Sigmoid colon (tissue), 7 donors: ENCODE results near the gene TAS2R8. TPM values are rescaled to one million over a fixed set of nuclear protein-coding genes. Genes with fewer than 3 reads are reported as not detected.
"Not testable (repeated sequence)": the region's sequence is repeated elsewhere in the genome, so short reads cannot be mapped to it uniquely, and the experiment has no call there.

Experiments used
- DNase-seq: peaks from one replicate; pipeline ENCODE4 v3.0.0-alpha.2; 2019
- H3K27ac ChIP-seq, 4 donors: fragments of 200-600 bp; sonication (generic); one replicate each; pipeline ENCODE4 v1.5.1; 2016 to 2019; ENCODE audit warnings: mild to moderate bottlenecking in 1 of 4
- H3K27me3 ChIP-seq, 3 donors: fragments of 200-600 bp; sonication (generic); one replicate each; pipeline ENCODE4 v1.5.1; 2019; ENCODE audit warnings: mild to moderate bottlenecking in 1 of 3
- H3K36me3 ChIP-seq, 4 donors: fragments of 200-600 bp; sonication (generic); one replicate each; pipeline ENCODE4 v1.5.1; 2016 to 2019
- H3K4me1 ChIP-seq, 4 donors: fragments of 200-600 bp; sonication (generic); one replicate each; pipeline ENCODE4 v1.5.1; 2017 to 2019
- H3K4me3 ChIP-seq, 4 donors: fragments of 200-600 bp; sonication (generic); one replicate each; pipeline ENCODE4 v1.5.1; 2017 to 2019; ENCODE audit warnings: mild to moderate bottlenecking in 2 of 4, moderate library complexity in 1 of 4
- H3K9me3 ChIP-seq, 4 donors: fragments of 200-600 bp in 3 of 4; sonication (generic) in 3 of 4; one replicate each; pipeline versions ENCODE4 v1.5.1 to v1.6.1; 2013 to 2019
- EP300 ChIP-seq, 4 donors: sonication (generic); formaldehyde crosslinking; IDR thresholded peaks; one replicate each; pipeline ENCODE4 v1.6.1; 2017; ENCODE audit warnings: antibody characterized with exemption in 4 of 4
- POLR2A ChIP-seq, 2 donors: fragments of 450-650 bp; IDR thresholded peaks; one replicate each; pipeline ENCODE4 v1.6.1; 2016; ENCODE audit warnings: antibody characterized with exemption in 2 of 2, mild to moderate bottlenecking in 2 of 2, moderate library complexity in 2 of 2
- POLR2AphosphoS5 ChIP-seq, 4 donors: sonication (generic); formaldehyde crosslinking; IDR thresholded peaks; one replicate each; pipeline ENCODE4 v1.6.1; 2017; ENCODE audit warnings: antibody characterized with exemption in 4 of 4
- WGBS, 2 donors: extraction: QIAGEN DNeasy Blood & Tissue Kit; methylation state at CpG; one replicate each; pipeline ENCODE4 v1.1.7; 2013; 5-methylcytosine and 5-hydroxymethylcytosine counted together
- intact Hi-C: fragments of 100-400 bp; cut with DNase I; formaldehyde crosslinking; loops from one replicate; pipeline ENCODE4 v1.15.1; 2023
- polyA plus RNA-seq, 3 donors: library from polyadenylated mRNA; stranded (reverse); fragments of 200-250 nt; gene quantifications; one replicate each; pipeline ENCODE4 v1.2.3, GENCODE V29; 2013
- total RNA-seq, 4 donors: library from RNA; depleted of rRNA; stranded (reverse); fragments of >200 nt; gene quantifications; one replicate each; pipeline ENCODE4 v1.1.0, GENCODE V29; 2016
- TF ChIP-seq, protein P1 (sequence below), 4 experiments: fragments of 450-650 bp in 3 of 4; fragments of 200-600 bp in 1 of 4; IDR thresholded peaks; one replicate each; pipeline ENCODE4 v1.5.1; 2016 to 2019; ENCODE audit warnings: antibody characterized with exemption in 4 of 4, mild to moderate bottlenecking in 3 of 4, moderate library complexity in 2 of 4
- donor health status: healthy with polysubstance abuse.
- donor health status: Bipolar disorder and iron deficiency.
- donor health status: healthy.

The TAS2R8 gene
- total and polyA plus RNA-seq, 7 donors, result 0.49 TPM; not detected in 6

DNA sequence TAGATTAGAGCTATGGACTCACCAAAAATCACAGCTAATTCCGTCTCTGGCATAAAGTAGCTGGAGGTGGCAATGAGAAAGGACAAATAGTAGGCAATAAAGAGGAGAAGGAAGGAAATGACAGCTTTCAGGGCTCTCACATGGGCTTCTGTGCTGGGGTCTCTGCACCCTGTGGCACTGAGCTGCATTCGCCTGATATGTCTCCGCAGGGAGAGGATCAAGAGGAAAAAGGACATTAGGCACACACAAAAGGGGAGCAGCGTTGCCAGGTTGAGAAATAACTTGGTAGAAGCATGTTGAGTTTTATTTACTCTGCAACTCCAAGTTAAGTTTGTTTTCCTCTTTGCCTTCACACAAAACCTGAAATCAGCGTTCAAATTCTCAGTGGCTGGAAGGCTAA lies 5.3 kb downstream of the TAS2R8 start:
- 65 to 68% methylated on average over 5 of the region's 5 CpGs for WGBS, 2 donors
- H3K9me3 ChIP-seq, result no peaks in the 10 kb centered on the region
- DNase-seq, result no peak
- no peaks in the 10 kb centered on the region for H3K36me3 ChIP-seq
- intact Hi-C loops, result no loop called here
- H3K27ac ChIP-seq, result no peak overlapping the region
- TF ChIP-seq POLR2AphosphoS5 (IDR thresholded peaks at IDR 0.05), result no peak
- TF ChIP-seq POLR2A (IDR thresholded peaks at IDR 0.05), result no peak
- TF ChIP-seq, protein P1, sequence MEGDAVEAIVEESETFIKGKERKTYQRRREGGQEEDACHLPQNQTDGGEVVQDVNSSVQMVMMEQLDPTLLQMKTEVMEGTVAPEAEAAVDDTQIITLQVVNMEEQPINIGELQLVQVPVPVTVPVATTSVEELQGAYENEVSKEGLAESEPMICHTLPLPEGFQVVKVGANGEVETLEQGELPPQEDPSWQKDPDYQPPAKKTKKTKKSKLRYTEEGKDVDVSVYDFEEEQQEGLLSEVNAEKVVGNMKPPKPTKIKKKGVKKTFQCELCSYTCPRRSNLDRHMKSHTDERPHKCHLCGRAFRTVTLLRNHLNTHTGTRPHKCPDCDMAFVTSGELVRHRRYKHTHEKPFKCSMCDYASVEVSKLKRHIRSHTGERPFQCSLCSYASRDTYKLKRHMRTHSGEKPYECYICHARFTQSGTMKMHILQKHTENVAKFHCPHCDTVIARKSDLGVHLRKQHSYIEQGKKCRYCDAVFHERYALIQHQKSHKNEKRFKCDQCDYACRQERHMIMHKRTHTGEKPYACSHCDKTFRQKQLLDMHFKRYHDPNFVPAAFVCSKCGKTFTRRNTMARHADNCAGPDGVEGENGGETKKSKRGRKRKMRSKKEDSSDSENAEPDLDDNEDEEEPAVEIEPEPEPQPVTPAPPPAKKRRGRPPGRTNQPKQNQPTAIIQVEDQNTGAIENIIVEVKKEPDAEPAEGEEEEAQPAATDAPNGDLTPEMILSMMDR (IDR thresholded peaks at IDR 0.05), result no peak
- TF ChIP-seq EP300 (IDR thresholded peaks at IDR 0.05), result no peak
- no peak overlapping the region for H3K4me3 ChIP-seq
- no peaks in the 10 kb centered on the region for H3K27me3 ChIP-seq
- no peaks in the 10 kb centered on the region for H3K4me1 ChIP-seq

DNA sequence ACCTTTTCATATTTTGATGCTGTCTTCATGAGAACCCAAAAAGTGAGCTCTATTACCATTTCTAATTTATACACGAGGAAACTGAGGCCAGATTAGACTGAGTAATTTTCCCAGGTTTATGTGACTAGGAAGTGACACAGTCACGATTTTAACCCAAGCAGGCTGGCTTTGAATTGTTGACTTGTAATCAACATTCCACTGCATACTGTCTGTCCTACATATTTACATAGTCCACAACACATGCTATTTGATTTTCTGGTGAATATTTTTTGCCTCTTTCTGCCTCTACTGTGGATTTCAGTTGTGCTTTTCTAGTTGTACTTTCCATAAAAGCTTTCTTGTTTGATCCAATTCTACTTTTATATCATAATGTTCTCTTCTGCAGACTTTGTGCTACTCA lies 12.9 kb downstream of the TAS2R8 start:
- H3K36me3 ChIP-seq, result no peaks in the 10 kb centered on the region
- TF ChIP-seq EP300 (IDR thresholded peaks at IDR 0.05) (no peak), POLR2AphosphoS5 (IDR thresholded peaks at IDR 0.05) (no peak), POLR2A (IDR thresholded peaks at IDR 0.05) (no peak)
- TF ChIP-seq, protein P1 (IDR thresholded peaks at IDR 0.05), result no peak
- intact Hi-C loops, result no loop called here
- 35 to 63% methylated on average over 2 of the region's 2 CpGs for WGBS, 2 donors
- no peaks in the 10 kb centered on the region for H3K27me3 ChIP-seq
- H3K4me3 ChIP-seq, result no peak overlapping the region
- DNase-seq, result no peak
- H3K9me3 ChIP-seq, result no peaks in the 10 kb centered on the region
- H3K27ac ChIP-seq, result no peak overlapping the region
- no peaks in the 10 kb centered on the region for H3K4me1 ChIP-seq

DNA sequence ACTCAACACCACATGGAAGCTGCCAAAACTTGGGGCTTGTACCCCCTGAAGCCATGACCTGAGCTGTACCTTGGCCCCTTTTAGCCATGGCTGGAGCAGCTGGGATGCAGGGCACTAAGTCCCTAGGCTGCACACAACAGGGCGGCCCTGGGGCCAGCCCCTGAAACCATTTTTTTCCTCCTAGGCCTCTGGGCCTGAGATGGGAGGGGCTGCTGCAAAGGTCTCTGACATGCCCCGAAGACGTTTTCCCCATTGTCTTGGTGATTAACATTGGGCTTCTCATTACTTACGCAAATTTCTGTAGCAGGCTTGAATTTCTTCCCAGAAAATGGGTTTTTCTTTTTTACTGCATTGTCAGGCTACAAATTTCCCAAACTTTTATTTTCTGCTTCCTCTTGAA lies 15.3 kb downstream of the TAS2R8 start:
- H3K27me3 ChIP-seq, H3K4me1 ChIP-seq, H3K36me3 ChIP-seq, DNase-seq, intact Hi-C loops, H3K27ac ChIP-seq, H3K4me3 ChIP-seq, H3K9me3 ChIP-seq: not testable (repeated sequence)
- 89 to 93% methylated on average over 4 of the region's 4 CpGs for WGBS, 2 donors

DNA sequence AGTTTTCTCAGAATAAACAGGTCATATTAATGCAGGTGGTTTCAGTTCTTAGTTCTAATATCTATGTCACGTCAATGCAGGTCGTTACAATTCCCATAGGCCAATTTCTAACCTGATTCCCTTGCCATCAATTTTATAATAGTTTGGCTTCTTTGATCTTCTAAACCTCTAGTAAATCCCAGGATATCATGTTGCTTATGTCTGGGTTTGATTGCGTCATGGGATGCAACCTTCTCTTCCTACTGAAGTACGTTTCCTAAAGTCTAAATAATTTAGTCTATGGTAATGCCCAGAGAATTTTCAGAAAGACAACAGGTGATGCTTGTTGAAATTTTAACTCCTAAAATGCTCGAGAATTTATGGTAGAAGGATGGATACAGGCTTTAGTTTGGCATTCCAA lies 23.8 kb downstream of the TAS2R8 start:
- WGBS, 2 donors, result 82 to 86% methylated on average over 5 of the region's 5 CpGs
- H3K27ac ChIP-seq, result no peak overlapping the region
- H3K9me3 ChIP-seq, result no peaks in the 10 kb centered on the region
- intact Hi-C loops, result no loop called here
- H3K27me3 ChIP-seq, result no peaks in the 10 kb centered on the region
- TF ChIP-seq EP300 (IDR thresholded peaks at IDR 0.05) (no peak), POLR2A (IDR thresholded peaks at IDR 0.05) (no peak), POLR2AphosphoS5 (IDR thresholded peaks at IDR 0.05) (no peak)
- TF ChIP-seq, protein P1 (IDR thresholded peaks at IDR 0.05), result no peak
- no peak for DNase-seq
- no peaks in the 10 kb centered on the region for H3K4me1 ChIP-seq
- H3K36me3 ChIP-seq, result no peaks in the 10 kb centered on the region
- H3K4me3 ChIP-seq, result no peak overlapping the region

DNA sequence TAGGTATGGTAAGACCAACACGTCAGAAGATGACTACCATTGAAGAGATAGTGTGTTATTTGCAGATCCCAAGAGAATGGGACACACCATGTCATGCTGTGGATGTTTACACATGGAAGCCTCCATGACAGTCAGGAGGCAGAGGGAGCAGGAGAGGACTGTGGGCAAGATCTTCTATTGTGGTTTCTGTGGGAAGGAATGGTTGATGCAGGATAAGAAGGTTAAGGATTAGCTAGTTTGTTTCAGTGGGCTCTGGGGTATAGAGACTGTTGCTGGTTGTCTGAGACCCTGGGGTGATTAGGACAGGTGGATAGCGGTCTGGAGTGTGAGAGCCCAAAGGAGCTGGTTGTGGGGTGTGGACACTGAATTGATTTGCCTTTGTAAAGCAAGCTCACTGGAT lies 28.0 kb downstream of the TAS2R8 start:
- Histone ChIP-seq H3K27ac (no peak overlapping the region), H3K9me3 (no peaks in the 10 kb centered on the region), H3K27me3 (no peaks in the 10 kb centered on the region), H3K36me3 (no peaks in the 10 kb centered on the region), H3K4me3 (no peak overlapping the region), H3K4me1 (no peaks in the 10 kb centered on the region)
- TF ChIP-seq, protein P1 (IDR thresholded peaks at IDR 0.05), result no peak
- TF ChIP-seq EP300 (IDR thresholded peaks at IDR 0.05), result no peak
- DNase-seq, result no peak
- intact Hi-C loops, result no loop called here
- WGBS, 2 donors, result 91 to 92% methylated on average over 2 of the region's 2 CpGs
